Endometrial microvascular endothelial cells (primary cell): ENCODE measurements around the gene POLRMT. TPM values are rescaled to one million over a fixed set of nuclear protein-coding genes. Genes with fewer than 3 reads are reported as not detected.

Experiments
- in situ Hi-C: cut with HindIII; loops from 2 replicates; pipeline ENCODE4 v1.10.0; 2017; ENCODE audit warnings: low sequenced_read_pairs, low pct_unique_long_range_greater_than_20kb; ENCODE audit errors: inconsistent ontology term
- total RNA-seq: library from RNA; depleted of rRNA; stranded (reverse); fragments of >200 nt; gene quantifications from one replicate; pipeline ENCODE4 v1.2.3, GENCODE V29; 2015; ENCODE audit errors: inconsistent ontology term

POLRMT gene
- total RNA-seq, 1 donor from 2014 or later, result 25.9 TPM

- in situ Hi-C loops, result no loop called here
Measured at GRCh38 chr19:650121-650520, 16.8 kb upstream of the POLRMT start.

GRCh38 chr19:648904-649801, 15.8 kb upstream of the POLRMT start:
- in situ Hi-C loops, result no loop called here

- in situ Hi-C loops, result no loop called here
Measured at GRCh38 chr19:648305-648704, 15.0 kb upstream of the POLRMT start.

GRCh38 chr19:647566-648284, 14.4 kb upstream of the POLRMT start:
- in situ Hi-C loops, result no loop called here

- in situ Hi-C loops, result no loop called here
Measured at GRCh38 chr19:646779-647565, 13.6 kb upstream of the POLRMT start.

GRCh38 chr19:645912-646778, 12.8 kb upstream of the POLRMT start:
- in situ Hi-C loops, result no loop called here

GRCh38 chr19:644789-645188, 11.5 kb upstream of the POLRMT start:
- in situ Hi-C loops, result no loop called here

- in situ Hi-C loops, result no loop called here
Measured at GRCh38 chr19:644363-644762, 11.0 kb upstream of the POLRMT start.

- in situ Hi-C loops, result no loop called here
Measured at GRCh38 chr19:643736-644135, 10.4 kb upstream of the POLRMT start.

- in situ Hi-C loops, result no loop called here
Measured at GRCh38 chr19:642767-643727, 9.7 kb upstream of the POLRMT start.

- in situ Hi-C loops, result no loop called here
Measured at GRCh38 chr19:641702-642101, 8.4 kb upstream of the POLRMT start.

GRCh38 chr19:640606-641189, 7.4 kb upstream of the POLRMT start:
- in situ Hi-C loops, result no loop called here

- in situ Hi-C loops, result no loop called here
Measured at GRCh38 chr19:640161-640558, 6.8 kb upstream of the POLRMT start.

- in situ Hi-C loops, result no loop called here
Measured at GRCh38 chr19:639253-640160, 6.2 kb upstream of the POLRMT start, which contains the start of gene FGF22. Gene FGF22 (plus strand): TSS chr19:639879. CDS start chr19:639926, 47 bp downstream.

- in situ Hi-C loops, result no loop called here
Measured at GRCh38 chr19:638906-639252, 5.5 kb upstream of the POLRMT start.

GRCh38 chr19:634975-635652, 1.8 kb upstream of the POLRMT start:
- in situ Hi-C loops, result no loop called here
